GM10847 (cell line): ENCODE results near the gene WDR91.

ENCODE experiments used
- POLR2A ChIP-seq: IDR thresholded peaks from 2 replicates; pipeline ENCODE4 v1.6.1; 2011; ENCODE audit not compliant: insufficient read length; ENCODE audit errors: extremely low read depth

The WDR91 gene

GRCh38 chr7:135192914-135193536 is 18.3 kb downstream of the WDR91 start:
- TF ChIP-seq POLR2A = no peak

- no peak for TF ChIP-seq POLR2A
Measured at GRCh38 chr7:135190703-135191102, 20.6 kb downstream of the WDR91 start.

- no peak for TF ChIP-seq POLR2A
Measured at GRCh38 chr7:135189961-135190360, 21.4 kb downstream of the WDR91 start.

GRCh38 chr7:135189221-135189662 is 22.1 kb downstream of the WDR91 start:
- TF ChIP-seq POLR2A = no peak

- no peak for TF ChIP-seq POLR2A
Measured at GRCh38 chr7:135188298-135188984, 22.9 kb downstream of the WDR91 start.

- no peak for TF ChIP-seq POLR2A
Measured at GRCh38 chr7:135186841-135187253, 24.5 kb downstream of the WDR91 start.

GRCh38 chr7:135186261-135186540 is 25.1 kb downstream of the WDR91 start:
- TF ChIP-seq POLR2A = no peak

- no peak for TF ChIP-seq POLR2A
Measured at GRCh38 chr7:135185471-135186260, 25.7 kb downstream of the WDR91 start.

GRCh38 chr7:135184254-135184841 is 27.0 kb downstream of the WDR91 start:
- no peak for TF ChIP-seq POLR2A

- no peak for TF ChIP-seq POLR2A
Measured at GRCh38 chr7:135183478-135183877, 27.8 kb downstream of the WDR91 start.

- TF ChIP-seq POLR2A = no peak
Measured at GRCh38 chr7:135181929-135182678, 29.2 kb downstream of the WDR91 start.

- TF ChIP-seq POLR2A = no peak
Measured at GRCh38 chr7:135181261-135181928, 29.9 kb downstream of the WDR91 start.

GRCh38 chr7:135180122-135180521 is 31.2 kb downstream of the WDR91 start:
- TF ChIP-seq POLR2A = no peak

GRCh38 chr7:135179321-135179925 is 31.9 kb downstream of the WDR91 start:
- no peak for TF ChIP-seq POLR2A
